ENCODE data around the gene REC8.

DNA sequence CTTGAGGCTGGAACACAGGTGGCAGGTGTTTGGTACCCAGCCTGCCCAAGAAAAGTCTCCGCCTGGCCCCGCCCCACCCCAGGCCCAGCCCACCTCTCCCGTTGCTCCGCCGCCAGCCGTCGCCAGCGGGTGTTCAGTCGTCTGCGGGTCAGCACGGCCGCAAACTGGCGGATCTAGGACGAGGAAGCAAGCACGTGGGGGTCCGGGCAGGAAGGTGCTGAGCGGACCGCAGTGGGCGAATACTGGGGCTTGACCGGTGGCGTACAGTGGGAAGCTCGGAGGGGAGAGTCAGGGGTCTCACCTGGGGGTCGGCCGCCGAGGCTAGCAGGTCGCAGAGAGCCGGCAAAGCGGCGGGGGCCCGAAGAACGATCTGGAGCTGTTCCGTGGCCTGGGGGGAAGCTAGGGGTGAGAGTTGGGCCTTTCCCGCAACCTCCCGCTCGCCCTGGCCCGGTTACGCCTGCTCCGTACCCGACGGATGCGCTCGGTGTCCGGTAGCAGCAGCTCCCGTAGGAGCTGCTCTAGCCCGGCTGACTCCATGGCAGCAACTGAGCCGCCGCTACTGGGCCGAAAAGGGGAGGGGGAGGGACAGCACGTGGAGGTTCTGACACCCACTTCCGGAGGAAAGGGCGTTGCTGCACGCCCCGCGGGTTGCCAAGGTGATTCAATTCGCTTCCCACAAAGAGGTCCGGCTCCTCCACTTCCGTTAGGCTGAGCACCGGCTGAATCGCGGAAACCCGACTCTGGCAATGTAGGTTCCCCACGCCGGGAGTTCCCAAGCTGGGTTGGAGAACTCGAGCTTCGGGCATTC lies 16.6 kb downstream of the REC8 start, which contains the start of gene IPO4:
- TF ChIP-seq, protein P1, sequence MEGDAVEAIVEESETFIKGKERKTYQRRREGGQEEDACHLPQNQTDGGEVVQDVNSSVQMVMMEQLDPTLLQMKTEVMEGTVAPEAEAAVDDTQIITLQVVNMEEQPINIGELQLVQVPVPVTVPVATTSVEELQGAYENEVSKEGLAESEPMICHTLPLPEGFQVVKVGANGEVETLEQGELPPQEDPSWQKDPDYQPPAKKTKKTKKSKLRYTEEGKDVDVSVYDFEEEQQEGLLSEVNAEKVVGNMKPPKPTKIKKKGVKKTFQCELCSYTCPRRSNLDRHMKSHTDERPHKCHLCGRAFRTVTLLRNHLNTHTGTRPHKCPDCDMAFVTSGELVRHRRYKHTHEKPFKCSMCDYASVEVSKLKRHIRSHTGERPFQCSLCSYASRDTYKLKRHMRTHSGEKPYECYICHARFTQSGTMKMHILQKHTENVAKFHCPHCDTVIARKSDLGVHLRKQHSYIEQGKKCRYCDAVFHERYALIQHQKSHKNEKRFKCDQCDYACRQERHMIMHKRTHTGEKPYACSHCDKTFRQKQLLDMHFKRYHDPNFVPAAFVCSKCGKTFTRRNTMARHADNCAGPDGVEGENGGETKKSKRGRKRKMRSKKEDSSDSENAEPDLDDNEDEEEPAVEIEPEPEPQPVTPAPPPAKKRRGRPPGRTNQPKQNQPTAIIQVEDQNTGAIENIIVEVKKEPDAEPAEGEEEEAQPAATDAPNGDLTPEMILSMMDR (conservative IDR thresholded peaks at IDR 0.05; ENCODE audit: low read depth, low read length): no peak
- TF ChIP-seq FOS (IDR thresholded peaks at IDR 0.05; ENCODE audit: low read depth, low read length) (no peak), RAD21 (IDR thresholded peaks at IDR 0.05; ENCODE audit: low read length) (peak; percentile 26; the same call in 1 of the 2 replicates), CEBPB (IDR thresholded peaks at IDR 0.05; ENCODE audit: low read depth, low read length) (peak; percentile 26; the same call in 1 of the 2 replicates), POLR2A (IDR thresholded peaks at IDR 0.05; ENCODE audit: low read depth, low read length) (peak; percentile 90), MXI1 (IDR thresholded peaks at IDR 0.05; ENCODE audit: borderline replicate concordance, low read depth, low read length) (peak; percentile 100), MAFK (IDR thresholded peaks at IDR 0.05; ENCODE audit: low read depth, low read length) (no peak), RFX5 (IDR thresholded peaks at IDR 0.05; ENCODE audit: low read depth, low read length) (no peak), CHD1 (IDR thresholded peaks at IDR 0.05; ENCODE audit: low read depth, low read length) (no peak)
- TF ChIP-seq, protein P2, sequence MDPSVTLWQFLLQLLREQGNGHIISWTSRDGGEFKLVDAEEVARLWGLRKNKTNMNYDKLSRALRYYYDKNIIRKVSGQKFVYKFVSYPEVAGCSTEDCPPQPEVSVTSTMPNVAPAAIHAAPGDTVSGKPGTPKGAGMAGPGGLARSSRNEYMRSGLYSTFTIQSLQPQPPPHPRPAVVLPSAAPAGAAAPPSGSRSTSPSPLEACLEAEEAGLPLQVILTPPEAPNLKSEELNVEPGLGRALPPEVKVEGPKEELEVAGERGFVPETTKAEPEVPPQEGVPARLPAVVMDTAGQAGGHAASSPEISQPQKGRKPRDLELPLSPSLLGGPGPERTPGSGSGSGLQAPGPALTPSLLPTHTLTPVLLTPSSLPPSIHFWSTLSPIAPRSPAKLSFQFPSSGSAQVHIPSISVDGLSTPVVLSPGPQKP (IDR thresholded peaks at IDR 0.05; ENCODE audit: borderline replicate concordance, low read depth, low read length): peak; percentile 80; the same call in 1 of the 2 replicates
- TF ChIP-seq, protein P3, sequence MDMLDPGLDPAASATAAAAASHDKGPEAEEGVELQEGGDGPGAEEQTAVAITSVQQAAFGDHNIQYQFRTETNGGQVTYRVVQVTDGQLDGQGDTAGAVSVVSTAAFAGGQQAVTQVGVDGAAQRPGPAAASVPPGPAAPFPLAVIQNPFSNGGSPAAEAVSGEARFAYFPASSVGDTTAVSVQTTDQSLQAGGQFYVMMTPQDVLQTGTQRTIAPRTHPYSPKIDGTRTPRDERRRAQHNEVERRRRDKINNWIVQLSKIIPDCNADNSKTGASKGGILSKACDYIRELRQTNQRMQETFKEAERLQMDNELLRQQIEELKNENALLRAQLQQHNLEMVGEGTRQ (IDR thresholded peaks at IDR 0.05; ENCODE audit: low read depth, low read length): peak; percentile 92
